PC-3 (cell line): ENCODE results near the gene ACVRL1. TPM values are rescaled to one million over a fixed set of nuclear protein-coding genes. Genes with fewer than 3 reads are reported as not detected.

Experiments used
- ATAC-seq: fragments of 200-7000 bp; cut with Tn5 transposase; 2 replicates; pipeline ENCODE4 v1.9.1; 2020; ENCODE audit warnings: mild to moderate bottlenecking, moderate library complexity
- BruUV-seq: library from RNA; stranded (reverse); fragments of 400-500 nt; replicated peaks from 2 replicates; lab custom pipeline; 2021; lab: Mats Ljungman, UMichigan
- CTCF ChIA-PET: fragments of 300-600 bp; sonication (Branson Sonifier 250); formaldehyde crosslinking; loops from one replicate; lab custom pipeline; 2022; ENCODE audit warnings: antibody characterized with exemption; lab: Charles Lee
- POLR2A ChIA-PET: fragments of 300-600 bp; sonication (Branson Sonifier 250); formaldehyde crosslinking; loops from one replicate; lab custom pipeline; 2022; ENCODE audit warnings: antibody characterized with exemption; ENCODE audit not compliant: unreplicated experiment; lab: Charles Lee
- DNase-seq: peaks from one replicate; pipeline ENCODE4 v3.0.0-alpha.2; 2015
- H2AFZ ChIP-seq: fragments of 300-600 bp; sonication (generic); 2 replicates; pipeline ENCODE4 v1.6.0; 2016; ENCODE audit warnings: antibody characterized with exemption, low read length
- H3F3A ChIP-seq: fragments of 300-600 bp; sonication (generic); one replicate; pipeline ENCODE4 v1.6.0; 2017; ENCODE audit warnings: antibody characterized with exemption, low read length, control low read depth, mild to moderate bottlenecking; ENCODE audit not compliant: unreplicated experiment
- H3K27ac ChIP-seq: fragments of 300-600 bp; sonication (generic); 2 replicates; pipeline ENCODE4 v1.5.1; 2016; ENCODE audit warnings: mild to moderate bottlenecking, low read length
- H3K27me3 ChIP-seq: fragments of 300-600 bp; sonication (generic); 2 replicates; pipeline ENCODE4 v1.6.1; 2016; ENCODE audit warnings: low read length, mixed read lengths
- H3K36me3 ChIP-seq: fragments of 300-600 bp; sonication (generic); 2 replicates; pipeline ENCODE4 v1.6.1; 2016; ENCODE audit warnings: low read depth, mixed run types, low read length, mixed read lengths
- H3K4me1 ChIP-seq: fragments of 300-600 bp; sonication (generic); 2 replicates; pipeline ENCODE4 v1.5.1; 2016; ENCODE audit warnings: low read length; ENCODE audit not compliant: insufficient read depth
- H3K4me2 ChIP-seq: fragments of 300-600 bp; sonication (generic); 2 replicates; pipeline ENCODE4 v1.6.0; 2016; ENCODE audit warnings: low read length
- H3K4me3 ChIP-seq: fragments of 300-600 bp; sonication (generic); 2 replicates; pipeline ENCODE4 v1.5.1; 2016; ENCODE audit warnings: mild to moderate bottlenecking, low read length, mixed read lengths
- H3K79me2 ChIP-seq: fragments of 300-600 bp; sonication (generic); 2 replicates; pipeline ENCODE4 v1.6.1; 2017; ENCODE audit warnings: low read length, mixed read lengths
- H3K9ac ChIP-seq: fragments of 300-600 bp; sonication (generic); 2 replicates; pipeline ENCODE4 v1.6.0; 2016; ENCODE audit warnings: mild to moderate bottlenecking, low read length
- H3K9me2 ChIP-seq: fragments of 300-600 bp; sonication (generic); replicated peaks from 2 replicates; pipeline ENCODE4 v1.6.1; 2016; ENCODE audit warnings: mixed run types, low read length, mixed read lengths
- H3K9me3 ChIP-seq: fragments of 300-600 bp; sonication (generic); 2 replicates; pipeline ENCODE4 v1.6.1; 2016; ENCODE audit warnings: low read length, mixed read lengths
- H4K20me1 ChIP-seq: fragments of 300-600 bp; sonication (generic); 2 replicates; pipeline ENCODE4 v1.6.1; 2016; ENCODE audit warnings: low read length, mixed read lengths
- CTCF ChIP-seq: fragments of 300-600 bp; sonication (generic); conservative IDR thresholded peaks from 2 replicates; pipeline ENCODE4 v1.5.1; 2017; ENCODE audit warnings: antibody characterized with exemption, low read depth, mild to moderate bottlenecking, low read length
- EZH2 ChIP-seq: fragments of 300-600 bp; sonication (generic); IDR thresholded peaks from one replicate; pipeline ENCODE4 v1.6.1; 2017; ENCODE audit warnings: antibody characterized with exemption, mild to moderate bottlenecking, low read length; ENCODE audit not compliant: unreplicated experiment
- EZH2phosphoT487 ChIP-seq: fragments of 300-600 bp; sonication (generic); IDR thresholded peaks from 2 replicates; pipeline ENCODE4 v1.6.1; 2018; ENCODE audit warnings: mild to moderate bottlenecking, antibody characterized with exemption, low read length, borderline replicate concordance
- intact Hi-C: fragments of 100-400 bp; cut with micrococcal nuclease; formaldehyde crosslinking; loops from 2 replicates; pipeline ENCODE4 v1.9.0; 2023
- total RNA-seq: library from RNA; depleted of rRNA; stranded (reverse); fragments of >200 nt; gene quantifications from 2 replicates; pipeline ENCODE4 v1.2.3, GENCODE V29; 2014

Gene ACVRL1
- total RNA-seq, 1 experiment from 2014 or later, result not detected

GRCh38 chr12:51951199-51951842 lies 44.0 kb downstream of the ACVRL1 start, which contains the start of gene ACVR1B:
ACVR1B (plus strand) TSS chr12:51951699; CDS start chr12:51951744, 45 bp downstream.
- H3K4me2 ChIP-seq, result peak within 1 kb of the TSS; percentile 98
- no peaks in the 10 kb centered on the region for H3F3A ChIP-seq
- H3K4me1 ChIP-seq, result peaks cover 35% of the 10 kb centered on the region
- H3K9me2 ChIP-seq, result no peaks in the 10 kb centered on the region
- H3K79me2 ChIP-seq, result peaks cover 46% of the 10 kb centered on the region
- TF ChIP-seq CTCF, result no peak
- no peak for TF ChIP-seq EZH2phosphoT487
- no peak for TF ChIP-seq EZH2
- BruUV-seq, result no TSS peak
- intact Hi-C loops, result no loop called here
- peak; percentile 92 for ATAC-seq
- H4K20me1 ChIP-seq, result no peaks in the 10 kb centered on the region
- H2AFZ ChIP-seq, result peak within 1 kb of the TSS; percentile 88
- ChIA-PET POLR2A (no interaction called here), CTCF (no interaction called here)
- H3K9ac ChIP-seq, result peak within 1 kb of the TSS; percentile 91
- no peaks in the 10 kb centered on the region for H3K9me3 ChIP-seq
- peak; percentile 86 for DNase-seq
- H3K36me3 ChIP-seq, result no peaks in the 10 kb centered on the region
- no peak within 1 kb of the TSS for H3K27ac ChIP-seq
- peak within 1 kb of the TSS; percentile 98 for H3K4me3 ChIP-seq
- no peaks in the 10 kb centered on the region for H3K27me3 ChIP-seq

- Histone ChIP-seq H3K4me2 (peak overlapping the region; percentile 98), H3K27me3 (no peaks in the 10 kb centered on the region), H3K4me3 (peak overlapping the region; percentile 98), H2AFZ (peak overlapping the region; percentile 82), H3K4me1 (peaks cover 35% of the 10 kb centered on the region), H3K27ac (no peak overlapping the region), H3K9ac (peak overlapping the region; percentile 91), H3K79me2 (peaks cover 51% of the 10 kb centered on the region), H4K20me1 (no peaks in the 10 kb centered on the region), H3K36me3 (no peaks in the 10 kb centered on the region), H3F3A (no peaks in the 10 kb centered on the region), H3K9me3 (no peaks in the 10 kb centered on the region), H3K9me2 (no peaks in the 10 kb centered on the region)
- peak; percentile 7; the same call in 1 of the 2 replicates for ATAC-seq
- TF ChIP-seq EZH2, result no peak
- TF ChIP-seq CTCF, result no peak
- no peak for TF ChIP-seq EZH2phosphoT487
- no TSS peak for BruUV-seq
- CTCF ChIA-PET, result no interaction called here
- DNase-seq, result peak; percentile 11
- intact Hi-C loops, result no loop called here
- POLR2A ChIA-PET, result no interaction called here
These were observed 44.8 kb downstream of the ACVRL1 start for GRCh38 chr12:51951843-51952722.
